Measurements from ENCODE around the gene WNT7B.

- TF ChIP-seq POLR2AphosphoS5 (IDR thresholded peaks at IDR 0.05; ENCODE audit: borderline replicate concordance, low read depth, low read length) (no peak), EZH2 (IDR thresholded peaks at IDR 0.05) (no peak)
Observed at GRCh38 chr22:45933506-45934167, 43.3 kb downstream of the WNT7B start.
